Astrocyte (in vitro differentiated cells and primary cell): ENCODE measurements around the gene TRIM14. TPM values are rescaled to one million over a fixed set of nuclear protein-coding genes. Genes with fewer than 3 reads are reported as not detected.

Experiments
- DNase-seq: peaks from one replicate; pipeline ENCODE4 v3.0.0-alpha.2; 2010; ENCODE audit warnings: low read depth
- FAIRE-seq: peaks from 2 replicates; lab custom pipeline; 2011; peaks lifted over from hg19 to GRCh38; lab: Jason Lieb, UNC
- H2AFZ ChIP-seq: 2 replicates; pipeline ENCODE4 v1.6.0; 2012; ENCODE audit warnings: low read depth, low read length, inconsistent platforms
- H3K27ac ChIP-seq: 2 replicates; pipeline ENCODE4 v1.5.1; 2011; ENCODE audit warnings: low read depth, low read length, inconsistent platforms
- H3K27me3 ChIP-seq: 2 replicates; pipeline ENCODE4 v1.6.0; 2011; ENCODE audit warnings: low read length, inconsistent platforms; ENCODE audit not compliant: insufficient read depth
- H3K36me3 ChIP-seq: 2 replicates; pipeline ENCODE4 v1.5.1; 2011; ENCODE audit warnings: low read length, inconsistent platforms; ENCODE audit not compliant: insufficient read depth
- H3K4me1 ChIP-seq: 2 replicates; pipeline ENCODE4 v1.5.1; 2011; ENCODE audit warnings: low read length, inconsistent platforms; ENCODE audit not compliant: insufficient read depth
- H3K4me2 ChIP-seq: 2 replicates; pipeline ENCODE4 v1.6.0; 2012; ENCODE audit warnings: low read length, inconsistent platforms
- H3K4me3 ChIP-seq: 2 replicates; pipeline ENCODE4 v1.5.1; 2011; ENCODE audit warnings: low read depth, mild to moderate bottlenecking, low read length, inconsistent platforms; ENCODE audit not compliant: insufficient read depth
- H3K79me2 ChIP-seq: 2 replicates; pipeline ENCODE4 v1.6.0; 2012; ENCODE audit warnings: mild to moderate bottlenecking, low read length, inconsistent platforms; ENCODE audit not compliant: insufficient read depth
- H3K9ac ChIP-seq: 2 replicates; pipeline ENCODE4 v1.6.0; 2012; ENCODE audit warnings: mild to moderate bottlenecking, low read length, inconsistent platforms
- H3K9me3 ChIP-seq: 2 replicates; pipeline ENCODE4 v1.5.1; 2012; ENCODE audit warnings: low read depth, mild to moderate bottlenecking, low read length, inconsistent platforms; ENCODE audit not compliant: insufficient read depth
- H4K20me1 ChIP-seq: 2 replicates; pipeline ENCODE4 v1.6.0; 2012; ENCODE audit warnings: low read length, inconsistent platforms; ENCODE audit not compliant: insufficient read depth
- H3K27ac Mint-ChIP-seq: one replicate; pipeline ENCODE4 v1.8.0; 2021; ENCODE audit warnings: mild to moderate bottlenecking, mixed read lengths; ENCODE audit not compliant: unreplicated experiment
- H3K27me3 Mint-ChIP-seq: one replicate; pipeline ENCODE4 v1.8.0; 2021; ENCODE audit warnings: low read depth, mixed read lengths; ENCODE audit not compliant: unreplicated experiment
- H3K36me3 Mint-ChIP-seq: one replicate; pipeline ENCODE4 v1.8.0; 2021; ENCODE audit warnings: low read depth, mixed read lengths; ENCODE audit not compliant: unreplicated experiment
- H3K4me1 Mint-ChIP-seq: one replicate; pipeline ENCODE4 v1.8.0; 2021; ENCODE audit warnings: low read depth, mixed read lengths; ENCODE audit not compliant: unreplicated experiment
- H3K4me3 Mint-ChIP-seq: one replicate; pipeline ENCODE4 v1.8.0; 2021; ENCODE audit warnings: mild to moderate bottlenecking, moderate library complexity, mixed read lengths; ENCODE audit not compliant: unreplicated experiment
- H3K9me3 Mint-ChIP-seq: one replicate; pipeline ENCODE4 v1.8.0; 2021; ENCODE audit warnings: mild to moderate bottlenecking, mixed read lengths; ENCODE audit not compliant: unreplicated experiment
- EZH2 ChIP-seq: IDR thresholded peaks from 2 replicates; pipeline ENCODE4 v1.6.1; 2012; ENCODE audit warnings: mild to moderate bottlenecking, low read length, inconsistent platforms; ENCODE audit not compliant: insufficient read depth
- total RNA-seq: library from RNA; stranded (reverse); gene quantifications from 2 replicates; pipeline ENCODE4 v1.2.1, GENCODE V29; 2021
- TF ChIP-seq, protein P1 (sequence below): IDR thresholded peaks from 2 replicates; pipeline ENCODE4 v1.5.1; 2011; ENCODE audit warnings: low read depth, mild to moderate bottlenecking, inconsistent platforms, low read length, moderate library complexity; ENCODE audit not compliant: insufficient read depth

Gene TRIM14
- total RNA-seq, 1 donor from 2014 or later, result 34.1 TPM

DNA sequence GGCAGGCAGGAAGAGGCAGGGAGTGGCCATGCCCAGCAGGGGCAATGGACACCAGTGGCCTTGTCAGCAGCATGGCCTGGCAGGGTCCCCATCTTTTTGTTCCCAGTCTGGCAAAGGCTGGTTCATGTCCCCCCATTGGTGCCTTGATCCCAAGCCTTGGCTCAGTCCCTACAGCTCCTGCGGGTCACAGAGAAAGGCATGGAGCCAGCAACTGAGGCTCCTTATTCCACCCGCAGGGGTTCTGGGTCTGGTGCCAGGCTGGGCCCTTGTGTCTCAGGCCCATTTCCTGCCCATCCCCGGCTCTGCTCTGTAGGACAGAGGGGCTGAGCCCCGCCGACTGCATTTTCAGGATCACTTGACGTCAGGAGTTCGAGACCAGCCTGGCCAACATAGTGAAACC lies 14.0 kb downstream of the TRIM14 start:
- Mint-ChIP-seq H3K27ac (no peak overlapping the region), H3K4me1 (peaks cover 3% of the 10 kb centered on the region), H3K36me3 (peaks cover 14% of the 10 kb centered on the region), H3K9me3 (peaks cover under 1% of the 10 kb centered on the region), H3K4me3 (no peak overlapping the region), H3K27me3 (no peaks in the 10 kb centered on the region)
- Histone ChIP-seq H3K4me2 (no peak overlapping the region), H3K4me1 (no peaks in the 10 kb centered on the region), H3K9me3 (no peaks in the 10 kb centered on the region), H3K4me3 (no peak overlapping the region), H2AFZ (no peak overlapping the region), H3K27ac (no peak overlapping the region), H3K36me3 (no peaks in the 10 kb centered on the region), H3K27me3 (no peaks in the 10 kb centered on the region), H3K9ac (no peak overlapping the region), H3K79me2 (no peaks in the 10 kb centered on the region), H4K20me1 (no peaks in the 10 kb centered on the region)
- FAIRE-seq (no peak), DNase-seq (no peak)
- no peak for TF ChIP-seq EZH2
- TF ChIP-seq, protein P1, sequence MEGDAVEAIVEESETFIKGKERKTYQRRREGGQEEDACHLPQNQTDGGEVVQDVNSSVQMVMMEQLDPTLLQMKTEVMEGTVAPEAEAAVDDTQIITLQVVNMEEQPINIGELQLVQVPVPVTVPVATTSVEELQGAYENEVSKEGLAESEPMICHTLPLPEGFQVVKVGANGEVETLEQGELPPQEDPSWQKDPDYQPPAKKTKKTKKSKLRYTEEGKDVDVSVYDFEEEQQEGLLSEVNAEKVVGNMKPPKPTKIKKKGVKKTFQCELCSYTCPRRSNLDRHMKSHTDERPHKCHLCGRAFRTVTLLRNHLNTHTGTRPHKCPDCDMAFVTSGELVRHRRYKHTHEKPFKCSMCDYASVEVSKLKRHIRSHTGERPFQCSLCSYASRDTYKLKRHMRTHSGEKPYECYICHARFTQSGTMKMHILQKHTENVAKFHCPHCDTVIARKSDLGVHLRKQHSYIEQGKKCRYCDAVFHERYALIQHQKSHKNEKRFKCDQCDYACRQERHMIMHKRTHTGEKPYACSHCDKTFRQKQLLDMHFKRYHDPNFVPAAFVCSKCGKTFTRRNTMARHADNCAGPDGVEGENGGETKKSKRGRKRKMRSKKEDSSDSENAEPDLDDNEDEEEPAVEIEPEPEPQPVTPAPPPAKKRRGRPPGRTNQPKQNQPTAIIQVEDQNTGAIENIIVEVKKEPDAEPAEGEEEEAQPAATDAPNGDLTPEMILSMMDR, result no peak

DNA sequence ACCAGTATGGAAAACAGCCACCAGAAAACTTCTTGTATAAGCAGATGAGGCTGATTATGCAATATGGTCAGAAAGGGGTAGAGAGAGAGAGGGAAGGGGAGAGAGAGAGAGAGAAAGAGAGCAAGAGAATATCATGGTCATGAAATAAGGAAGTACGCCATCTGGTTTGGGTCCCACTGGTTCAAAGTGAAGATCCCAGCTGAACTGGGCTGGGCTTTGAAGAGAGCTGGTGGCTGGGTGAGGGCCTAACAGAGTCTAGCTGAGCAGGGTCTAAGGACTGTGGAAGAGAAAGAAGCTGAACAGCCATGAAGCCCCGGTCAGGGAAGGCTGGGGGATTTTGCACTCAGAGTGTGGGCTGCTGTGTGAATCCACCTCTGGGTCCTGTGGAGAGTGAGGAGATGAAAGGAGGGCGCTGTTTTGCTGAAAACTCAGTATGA lies 14.6 kb downstream of the TRIM14 start:
- no peak overlapping the region for H2AFZ ChIP-seq
- DNase-seq (no peak), FAIRE-seq (no peak)
- Mint-ChIP-seq H3K4me1 (peaks cover 3% of the 10 kb centered on the region), H3K27ac (peak overlapping the region; percentile 58), H3K4me3 (no peak overlapping the region), H3K36me3 (peaks cover 11% of the 10 kb centered on the region), H3K27me3 (no peaks in the 10 kb centered on the region), H3K9me3 (no peaks in the 10 kb centered on the region)
- no peak overlapping the region for H3K4me3 ChIP-seq
- no peak overlapping the region for H3K4me2 ChIP-seq
- no peaks in the 10 kb centered on the region for H3K4me1 ChIP-seq
- no peaks in the 10 kb centered on the region for H4K20me1 ChIP-seq
- no peaks in the 10 kb centered on the region for H3K27me3 ChIP-seq
- no peaks in the 10 kb centered on the region for H3K36me3 ChIP-seq
- H3K79me2 ChIP-seq, result no peaks in the 10 kb centered on the region
- H3K9ac ChIP-seq, result no peak overlapping the region
- H3K27ac ChIP-seq, result no peak overlapping the region
- TF ChIP-seq, protein P1, result no peak
- TF ChIP-seq EZH2, result no peak
- no peaks in the 10 kb centered on the region for H3K9me3 ChIP-seq

DNA sequence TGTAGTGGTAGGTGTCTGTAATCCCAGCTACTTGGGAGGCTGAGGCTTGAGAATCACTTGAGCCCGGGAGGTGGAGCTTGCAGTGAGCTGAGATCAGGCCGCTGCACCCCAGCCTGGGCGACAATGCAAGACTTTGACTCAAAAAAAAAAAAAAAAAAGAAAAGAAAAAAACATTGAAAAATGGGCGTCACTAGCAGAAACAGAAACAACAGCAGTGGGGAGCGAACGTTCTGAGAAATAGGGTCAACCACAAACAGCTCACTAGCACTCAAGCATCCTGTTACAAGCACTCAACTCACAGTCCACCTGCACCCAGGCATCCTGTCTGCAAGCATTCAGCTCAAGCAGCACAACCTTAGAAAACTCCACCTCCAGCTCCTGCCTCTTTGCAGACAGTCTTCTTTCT lies 17.2 kb downstream of the TRIM14 start:
- TF ChIP-seq, protein P1, result no peak
- TF ChIP-seq EZH2, result no peak
- Histone ChIP-seq H3K4me3 (no peak overlapping the region), H3K9me3 (no peaks in the 10 kb centered on the region), H3K4me2 (no peak overlapping the region), H3K27ac (no peak overlapping the region), H3K4me1 (no peaks in the 10 kb centered on the region), H4K20me1 (no peaks in the 10 kb centered on the region), H3K79me2 (no peaks in the 10 kb centered on the region), H2AFZ (no peak overlapping the region), H3K27me3 (no peaks in the 10 kb centered on the region), H3K36me3 (no peaks in the 10 kb centered on the region), H3K9ac (no peak overlapping the region)
- no peak overlapping the region for H3K4me3 Mint-ChIP-seq
- no peak for FAIRE-seq
- H3K4me1 Mint-ChIP-seq, result peaks cover 3% of the 10 kb centered on the region
- H3K27me3 Mint-ChIP-seq, result peaks cover 2% of the 10 kb centered on the region
- no peaks in the 10 kb centered on the region for H3K9me3 Mint-ChIP-seq
- peak; percentile 14 for DNase-seq
- H3K36me3 Mint-ChIP-seq, result peaks cover 15% of the 10 kb centered on the region
- no peak overlapping the region for H3K27ac Mint-ChIP-seq
